SHP77 treated with DMSO at 0.1 percent for 48 hours (cell line): ENCODE results near the gene FAM163A.

Source experiments
- DNase-seq: peaks from one replicate; lab custom pipeline; 2025; lab: John Stamatoyannopoulos, UW

FAM163A gene

GRCh38 chr1:179753061-179753460 lies 10.0 kb downstream of the FAM163A start:
- no peak for DNase-seq

- DNase-seq, result no peak
Observed at GRCh38 chr1:179754041-179754624, 11.0 kb downstream of the FAM163A start.

GRCh38 chr1:179757933-179758332 lies 14.8 kb downstream of the FAM163A start:
- no peak for DNase-seq

GRCh38 chr1:179760521-179760920 lies 17.4 kb downstream of the FAM163A start:
- no peak for DNase-seq

GRCh38 chr1:179761296-179761695 lies 18.2 kb downstream of the FAM163A start:
- no peak for DNase-seq

- no peak for DNase-seq
Observed at GRCh38 chr1:179761846-179762640, 19.0 kb downstream of the FAM163A start.

- no peak for DNase-seq
Observed at GRCh38 chr1:179767177-179767581, 24.1 kb downstream of the FAM163A start.

GRCh38 chr1:179767996-179768395 lies 24.9 kb downstream of the FAM163A start:
- no peak for DNase-seq

- DNase-seq, result no peak
Observed at GRCh38 chr1:179770887-179771502, 27.9 kb downstream of the FAM163A start.

GRCh38 chr1:179773264-179773663 lies 30.2 kb downstream of the FAM163A start:
- no peak for DNase-seq

- no peak for DNase-seq
Observed at GRCh38 chr1:179774000-179774399, 30.9 kb downstream of the FAM163A start.

- no peak for DNase-seq
Observed at GRCh38 chr1:179774566-179774965, 31.5 kb downstream of the FAM163A start.

GRCh38 chr1:179775009-179775408 lies 31.9 kb downstream of the FAM163A start:
- peak; percentile 43 for DNase-seq

GRCh38 chr1:179776831-179777230 lies 33.7 kb downstream of the FAM163A start:
- no peak for DNase-seq

GRCh38 chr1:179777731-179778130 lies 34.6 kb downstream of the FAM163A start:
- DNase-seq, result no peak

- no peak for DNase-seq
Observed at GRCh38 chr1:179779645-179780272, 36.7 kb downstream of the FAM163A start.

- DNase-seq, result no peak
Observed at GRCh38 chr1:179781962-179782361, 38.9 kb downstream of the FAM163A start.

GRCh38 chr1:179785031-179785431 lies 41.9 kb downstream of the FAM163A start:
- DNase-seq, result no peak

- DNase-seq, result no peak
Observed at GRCh38 chr1:179785728-179786127, 42.6 kb downstream of the FAM163A start.

GRCh38 chr1:179786815-179787685 lies 44.0 kb downstream of the FAM163A start:
- DNase-seq, result no peak

GRCh38 chr1:179788259-179788658 lies 45.2 kb downstream of the FAM163A start:
- no peak for DNase-seq

- no peak for DNase-seq
Observed at GRCh38 chr1:179793281-179793680, 50.2 kb downstream of the FAM163A start.
